CD4-positive, alpha-beta memory T cell (primary cell): ENCODE measurements around the gene USP48. TPM values are rescaled to one million over a fixed set of nuclear protein-coding genes. Genes with fewer than 3 reads are reported as not detected.

Source experiments
- CTCF ChIA-PET: fragments of 350-600 bp; sonication (Branson Sonifier 250); formaldehyde crosslinking; loops from one replicate; lab custom pipeline; 2021; ENCODE audit warnings: inconsistent platforms; ENCODE audit not compliant: partially characterized antibody; lab: Charles Lee
- POLR2A ChIA-PET: fragments of 350-600 bp; sonication (Branson Sonifier 250); formaldehyde crosslinking; loops from one replicate; lab custom pipeline; 2021; ENCODE audit not compliant: partially characterized antibody; lab: Charles Lee
- DNase-seq, 5 donors: peaks; one replicate each; pipeline versions ENCODE4 v3.0.0 to v3.0.0-alpha.2; 2020 to 2022; ENCODE audit warnings: mixed read lengths in 1 of 5
- H3K27ac ChIP-seq: one replicate; pipeline ENCODE4 v1.7.0; 2013; ENCODE audit warnings: low read depth, low read length
- H3K27me3 ChIP-seq: 2 replicates; pipeline ENCODE4 v1.7.0; 2013; ENCODE audit warnings: mild to moderate bottlenecking, low read length, moderate library complexity; ENCODE audit not compliant: insufficient read depth
- H3K36me3 ChIP-seq: 2 replicates; pipeline ENCODE4 v1.7.0; 2013; ENCODE audit warnings: mild to moderate bottlenecking, low read length, moderate library complexity; ENCODE audit not compliant: insufficient read depth
- H3K4me1 ChIP-seq: 2 replicates; pipeline ENCODE4 v1.7.0; 2013; ENCODE audit warnings: mild to moderate bottlenecking, low read length, moderate library complexity; ENCODE audit not compliant: insufficient read depth
- H3K4me3 ChIP-seq, 2 donors: one replicate each; pipeline ENCODE4 v1.7.0; 2013; ENCODE audit warnings: low read length in 2 of 2, mild to moderate bottlenecking in 1 of 2
- H3K9me3 ChIP-seq, 2 donors: one replicate each; pipeline ENCODE4 v1.7.0; 2013; ENCODE audit warnings: low read length in 2 of 2, control low read depth in 1 of 2; ENCODE audit not compliant: control insufficient read depth in 1 of 2
- H3K27ac Mint-ChIP-seq, 7 donors: one replicate each; pipeline ENCODE4 v1.8.0; 2020 to 2021; ENCODE audit warnings: mixed read lengths in 7 of 7, mild to moderate bottlenecking in 6 of 7, inconsistent platforms in 3 of 7, moderate library complexity in 3 of 7
- H3K27me3 Mint-ChIP-seq, 2 donors: one replicate each; pipeline ENCODE4 v1.8.0; 2020 to 2021; ENCODE audit warnings: mixed read lengths in 2 of 2
- H3K36me3 Mint-ChIP-seq, 2 donors: one replicate each; pipeline ENCODE4 v1.8.0; 2020 to 2021; ENCODE audit warnings: mixed read lengths in 2 of 2, inconsistent platforms in 1 of 2, mild to moderate bottlenecking in 1 of 2
- H3K4me1 Mint-ChIP-seq, 4 donors: one replicate each; pipeline ENCODE4 v1.8.0; 2020 to 2021; ENCODE audit warnings: mixed read lengths in 4 of 4, mild to moderate bottlenecking in 1 of 4
- H3K4me3 Mint-ChIP-seq, 8 donors: one replicate each; pipeline ENCODE4 v1.8.0; 2020 to 2021; ENCODE audit warnings: mixed read lengths in 8 of 8, mild to moderate bottlenecking in 7 of 8, moderate library complexity in 6 of 8, inconsistent platforms in 3 of 8
- H3K9me3 Mint-ChIP-seq, 8 donors: one replicate each; pipeline ENCODE4 v1.8.0; 2020 to 2021; ENCODE audit warnings: mixed read lengths in 8 of 8, mild to moderate bottlenecking in 5 of 8, inconsistent platforms in 3 of 8, moderate library complexity in 1 of 8
- intact Hi-C: fragments of 100-400 bp; cut with micrococcal nuclease; formaldehyde crosslinking; loops from one replicate; pipeline ENCODE4 v1.15.1; 2023
- polyA plus RNA-seq, 2 donors: library from polyadenylated mRNA; unstranded; fragments of 300-500 nt; fragmentation: Illumina TruSeq; gene quantifications; one replicate each; pipeline ENCODE4 v1.2.3, GENCODE V29; 2021
- total RNA-seq, 2 experiments: library from RNA; stranded (reverse); gene quantifications; one replicate each; pipeline ENCODE4 v1.2.3, GENCODE V29; 2021

Gene USP48
- total and polyA plus RNA-seq, 4 experiments from 2014 or later: 36.1 to 117 (median 76.3) TPM

- DNase-seq: peak in 4 of 5 donors; percentile 20 to 40 (median 32)
- Mint-ChIP-seq H3K36me3 (no peaks in the 10 kb centered on the region), H3K27ac (peak within 1 kb of the TSS in 2 of 7 donors; percentile 23 to 42), H3K4me1 (peaks cover 0 to 13% (median 3%) of the 10 kb centered on the region in 4 donors), H3K27me3 (peaks cover 14 to 17% of the 10 kb centered on the region in 2 donors), H3K9me3 (no peaks in the 10 kb centered on the region), H3K4me3 (peak within 1 kb of the TSS; percentile 26 to 75 (median 66))
- H3K27ac ChIP-seq: no peak within 1 kb of the TSS
- H3K4me1 ChIP-seq: peaks cover 15% of the 10 kb centered on the region
- POLR2A ChIA-PET: interaction anchor here (0.9 to 1.1 kb wide), 2 partner anchors 10 to 113 kb away, joined by 4 read pairs; partner anchors contain the start of gene USP48
- no peaks in the 10 kb centered on the region for H3K36me3 ChIP-seq
- CTCF ChIA-PET: interaction anchor here (0.9 to 2.3 kb wide), 2 partner anchors 10 to 353 kb away, joined by 3 to 9 read pairs; no protein-coding TSS in a partner anchor
- peaks cover 9% of the 10 kb centered on the region for H3K27me3 ChIP-seq
- no peaks in the 10 kb centered on the region for H3K9me3 ChIP-seq
- peak within 1 kb of the TSS; percentile 42 to 84 for H3K4me3 ChIP-seq
- intact Hi-C loops: no loop called here
Measured at GRCh38 chr1:21669258-21670058, 113.5 kb downstream of the USP48 start, which contains the start of gene RAP1GAP. Gene RAP1GAP (minus strand): TSS chr1:21669357. CDS start chr1:21620032, 49,325 bp downstream.

GRCh38 chr1:21668951-21669257 lies 114.0 kb downstream of the USP48 start:
- POLR2A ChIA-PET: interaction anchor here (0.9 to 1.1 kb wide), 2 partner anchors 10 to 114 kb away, joined by 4 read pairs; partner anchors contain the start of gene USP48
- intact Hi-C loops: no loop called here
- Mint-ChIP-seq H3K27ac (no peak overlapping the region), H3K27me3 (peaks cover 18 to 19% of the 10 kb centered on the region in 2 donors), H3K4me3 (no peak overlapping the region), H3K9me3 (no peaks in the 10 kb centered on the region), H3K4me1 (peaks cover 0 to 13% (median 3%) of the 10 kb centered on the region in 4 donors), H3K36me3 (no peaks in the 10 kb centered on the region)
- H3K36me3 ChIP-seq: no peaks in the 10 kb centered on the region
- peak overlapping the region in 1 of 2 donors; percentile 84 for H3K4me3 ChIP-seq
- no peak overlapping the region for H3K27ac ChIP-seq
- CTCF ChIA-PET: interaction anchor here (0.9 to 2.3 kb wide), 2 partner anchors 9 to 353 kb away, joined by 3 to 9 read pairs; no protein-coding TSS in a partner anchor
- H3K9me3 ChIP-seq: no peaks in the 10 kb centered on the region
- H3K4me1 ChIP-seq: peaks cover 15% of the 10 kb centered on the region
- H3K27me3 ChIP-seq: peaks cover 9% of the 10 kb centered on the region
- DNase-seq: no peak

GRCh38 chr1:21668232-21668950 lies 114.6 kb downstream of the USP48 start:
- no peak overlapping the region for H3K27ac ChIP-seq
- H3K4me3 Mint-ChIP-seq: peak overlapping the region in 3 of 8 donors; percentile 36 to 46 (median 43)
- peaks cover 15% of the 10 kb centered on the region for H3K4me1 ChIP-seq
- ChIA-PET POLR2A (interaction anchor here (0.9 to 1.1 kb wide), 2 partner anchors 9 to 114 kb away, joined by 4 read pairs; partner anchors contain the start of gene USP48), CTCF (interaction anchor here (0.9 to 2.3 kb wide), 2 partner anchors 9 to 354 kb away, joined by 3 to 9 read pairs; no protein-coding TSS in a partner anchor)
- no peaks in the 10 kb centered on the region for H3K9me3 Mint-ChIP-seq
- no peak overlapping the region for H3K4me3 ChIP-seq
- no peak for DNase-seq
- no peak overlapping the region for H3K27ac Mint-ChIP-seq
- H3K27me3 Mint-ChIP-seq: peaks cover 19 to 22% of the 10 kb centered on the region in 2 donors
- peaks cover 0 to 13% (median 3%) of the 10 kb centered on the region in 4 donors for H3K4me1 Mint-ChIP-seq
- H3K36me3 Mint-ChIP-seq: no peaks in the 10 kb centered on the region
- H3K27me3 ChIP-seq: peaks cover 9% of the 10 kb centered on the region
- H3K9me3 ChIP-seq: no peaks in the 10 kb centered on the region
- intact Hi-C loops: no loop called here
- H3K36me3 ChIP-seq: no peaks in the 10 kb centered on the region

- Histone ChIP-seq H3K27ac (no peak overlapping the region), H3K9me3 (no peaks in the 10 kb centered on the region), H3K27me3 (peaks cover 9% of the 10 kb centered on the region), H3K36me3 (no peaks in the 10 kb centered on the region), H3K4me3 (no peak overlapping the region), H3K4me1 (peaks cover 15% of the 10 kb centered on the region)
- CTCF ChIA-PET: no interaction called here
- Mint-ChIP-seq H3K27ac (no peak overlapping the region), H3K9me3 (no peaks in the 10 kb centered on the region), H3K27me3 (peaks cover 19 to 22% of the 10 kb centered on the region in 2 donors), H3K36me3 (no peaks in the 10 kb centered on the region), H3K4me1 (peaks cover 0 to 13% (median 3%) of the 10 kb centered on the region in 4 donors), H3K4me3 (peak overlapping the region in 2 of 8 donors; percentile 15 to 29)
- no peak for DNase-seq
- POLR2A ChIA-PET: no interaction called here
- intact Hi-C loops: no loop called here
Measured at GRCh38 chr1:21667348-21668231, 115.4 kb downstream of the USP48 start.

- H3K27me3 ChIP-seq: peaks cover 9% of the 10 kb centered on the region
- Mint-ChIP-seq H3K27me3 (peaks cover 21 to 24% of the 10 kb centered on the region in 2 donors), H3K4me3 (no peak overlapping the region), H3K9me3 (no peaks in the 10 kb centered on the region), H3K27ac (no peak overlapping the region), H3K4me1 (peaks cover 0 to 13% (median 3%) of the 10 kb centered on the region in 4 donors), H3K36me3 (no peaks in the 10 kb centered on the region)
- DNase-seq: no peak
- peaks cover 15% of the 10 kb centered on the region for H3K4me1 ChIP-seq
- no peaks in the 10 kb centered on the region for H3K36me3 ChIP-seq
- ChIA-PET CTCF (no interaction called here), POLR2A (no interaction called here)
- H3K9me3 ChIP-seq: no peaks in the 10 kb centered on the region
- intact Hi-C loops: no loop called here
- H3K4me3 ChIP-seq: no peak overlapping the region
- no peak overlapping the region for H3K27ac ChIP-seq
Measured at GRCh38 chr1:21666576-21667320, 116.2 kb downstream of the USP48 start.
